NCI-H748 (cell line): Measurements from ENCODE around the gene ZNF414.
"Not testable (repeated sequence)": the region's sequence is repeated elsewhere in the genome, so short reads cannot be mapped to it uniquely, and the experiment has no call there.

ENCODE experiments used
- DNase-seq: peaks from one replicate; lab custom pipeline; 2025; ENCODE audit not compliant: unreplicated experiment; lab: John Stamatoyannopoulos, UW

Gene ZNF414

GRCh38 chr19:8513687-8514504 is at the start of gene ZNF414:
TSS of gene ZNF414 (minus strand) at chr19:8514167. CDS start at chr19:8514046, 121 bp downstream.
- DNase-seq, result peak; percentile 90

- no peak for DNase-seq
Observed at GRCh38 chr19:8561075-8561764, 47.3 kb upstream of the ZNF414 start.

GRCh38 chr19:8558325-8558724 is 44.4 kb upstream of the ZNF414 start:
- DNase-seq, result no peak

- no peak for DNase-seq
Observed at GRCh38 chr19:8557642-8558238, 43.8 kb upstream of the ZNF414 start.

GRCh38 chr19:8553729-8554128 is 39.8 kb upstream of the ZNF414 start:
- not testable (repeated sequence) for DNase-seq

GRCh38 chr19:8552810-8553209 is 38.8 kb upstream of the ZNF414 start:
- DNase-seq, result no peak

GRCh38 chr19:8550070-8550469 is 36.1 kb upstream of the ZNF414 start:
- DNase-seq, result no peak

- no peak for DNase-seq
Observed at GRCh38 chr19:8545743-8546142, 31.8 kb upstream of the ZNF414 start.

- DNase-seq, result no peak
Observed at GRCh38 chr19:8544168-8544567, 30.2 kb upstream of the ZNF414 start.

GRCh38 chr19:8539621-8540149 is 25.7 kb upstream of the ZNF414 start:
- DNase-seq, result no peak

- DNase-seq, result no peak
Observed at GRCh38 chr19:8537099-8537498, 23.1 kb upstream of the ZNF414 start.

GRCh38 chr19:8536282-8536681 is 22.3 kb upstream of the ZNF414 start:
- no peak for DNase-seq

- no peak for DNase-seq
Observed at GRCh38 chr19:8532225-8532624, 18.3 kb upstream of the ZNF414 start.

GRCh38 chr19:8531470-8531869 is 17.5 kb upstream of the ZNF414 start:
- DNase-seq, result no peak

- DNase-seq, result no peak
Observed at GRCh38 chr19:8530061-8530679, 16.2 kb upstream of the ZNF414 start.

- no peak for DNase-seq
Observed at GRCh38 chr19:8529369-8530006, 15.5 kb upstream of the ZNF414 start.

- DNase-seq, result no peak
Observed at GRCh38 chr19:8528500-8528899, 14.5 kb upstream of the ZNF414 start.

- DNase-seq, result no peak
Observed at GRCh38 chr19:8526345-8527091, 12.6 kb upstream of the ZNF414 start.

GRCh38 chr19:8525401-8525684 is 11.4 kb upstream of the ZNF414 start:
- DNase-seq, result no peak

- DNase-seq, result no peak
Observed at GRCh38 chr19:8519388-8519787, 5.4 kb upstream of the ZNF414 start.
